ENCODE results near the gene CLIC4.

GRCh38 chr1:24841593-24841992, 96.3 kb downstream of the CLIC4 start:
- TF ChIP-seq CTCF (IDR thresholded peaks at IDR 0.05) = no peak
- no peak for TF ChIP-seq POLR2A (IDR thresholded peaks at IDR 0.05)

All from Peyer's patch (tissue), 4 donors.